ENCODE data around the gene CUL9.

The CUL9 gene

GRCh38 chr6:43226192-43226851, 44.3 kb downstream of the CUL9 start:
- in situ Hi-C loops (cut with MboI; ENCODE audit: low sequenced_read_pairs) = no loop called here

GRCh38 chr6:43228951-43229802, 47.2 kb downstream of the CUL9 start, which contains the start of gene DNPH1:
Gene DNPH1, minus strand, starts transcription at chr6:43229481. Its CDS starts 25 bp downstream, at chr6:43229456.
- in situ Hi-C loops (cut with MboI; ENCODE audit: low sequenced_read_pairs) = no loop called here

- in situ Hi-C loops (cut with MboI; ENCODE audit: low sequenced_read_pairs) = no loop called here
Observed at GRCh38 chr6:43229803-43230620, 48.0 kb downstream of the CUL9 start.

DNA sequence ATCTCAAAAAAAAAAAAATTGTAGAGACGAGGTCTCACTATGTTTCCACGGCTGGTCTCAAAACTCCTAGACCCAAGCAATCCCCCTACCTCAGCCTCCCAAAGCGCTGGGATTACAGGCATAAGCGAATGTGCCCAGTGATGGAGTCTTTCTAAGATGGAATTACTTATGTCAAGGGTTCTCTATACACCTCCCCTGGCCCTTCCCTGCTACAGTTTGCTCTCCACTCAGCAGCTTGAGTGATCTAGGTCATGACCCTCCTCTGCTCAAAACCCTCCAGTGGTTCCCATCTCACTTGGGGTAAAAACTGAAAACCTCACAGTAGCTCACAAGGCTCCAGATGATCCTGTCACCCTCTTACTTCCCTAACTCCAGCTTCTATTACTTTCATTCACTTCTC, 49.1 kb downstream of the CUL9 start:
- in situ Hi-C loops (cut with MboI; ENCODE audit: low sequenced_read_pairs) = no loop called here

GRCh38 chr6:43231735-43232450, 49.9 kb downstream of the CUL9 start:
- in situ Hi-C loops (cut with MboI; ENCODE audit: low sequenced_read_pairs) = no loop called here

GRCh38 chr6:43235841-43236240, 53.8 kb downstream of the CUL9 start:
- in situ Hi-C loops (cut with MboI; ENCODE audit: low sequenced_read_pairs) = no loop called here

DNA sequence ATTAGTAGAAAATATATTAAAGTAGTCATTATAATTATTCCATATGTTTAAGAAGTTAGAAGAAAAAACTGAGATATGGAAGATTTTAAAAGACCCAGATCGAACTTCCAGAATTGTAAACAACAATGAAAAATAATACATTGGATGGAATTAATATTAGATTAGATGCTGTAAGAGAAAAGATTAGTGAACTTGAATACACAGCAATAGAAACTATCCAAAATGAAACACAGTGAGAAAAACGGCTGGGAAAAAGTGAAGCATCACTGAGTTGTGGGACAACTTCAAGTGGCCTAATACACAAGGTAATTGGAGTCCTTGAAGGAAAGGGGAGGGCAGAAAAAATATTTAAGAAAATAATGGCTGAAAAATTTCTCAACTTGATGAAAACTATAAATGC, 57.1 kb downstream of the CUL9 start:
- in situ Hi-C loops (cut with MboI; ENCODE audit: low sequenced_read_pairs) = no loop called here

GRCh38 chr6:43240950-43241349, 59.0 kb downstream of the CUL9 start:
- in situ Hi-C loops (cut with MboI; ENCODE audit: low sequenced_read_pairs) = no loop called here

DNA sequence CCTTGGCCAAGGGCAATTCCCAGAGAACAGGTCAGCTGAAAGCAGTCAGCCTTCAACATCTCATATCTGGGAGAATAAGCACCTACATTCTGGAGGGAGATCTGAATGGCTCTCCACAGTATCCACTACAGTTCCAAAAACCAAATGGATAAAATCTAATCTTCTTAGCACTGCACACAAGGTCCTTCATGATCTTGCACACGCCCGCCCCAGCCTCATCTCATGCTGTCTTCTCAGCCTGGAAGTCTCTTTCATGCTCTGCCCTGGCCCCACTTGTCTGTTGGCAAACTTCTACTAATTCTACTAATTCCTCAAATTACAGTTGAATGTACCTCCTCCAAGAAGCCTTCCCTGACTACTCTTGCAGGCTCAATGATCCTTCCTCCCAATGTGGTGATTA, 59.5 kb downstream of the CUL9 start:
- in situ Hi-C loops (cut with MboI; ENCODE audit: low sequenced_read_pairs) = no loop called here

DNA sequence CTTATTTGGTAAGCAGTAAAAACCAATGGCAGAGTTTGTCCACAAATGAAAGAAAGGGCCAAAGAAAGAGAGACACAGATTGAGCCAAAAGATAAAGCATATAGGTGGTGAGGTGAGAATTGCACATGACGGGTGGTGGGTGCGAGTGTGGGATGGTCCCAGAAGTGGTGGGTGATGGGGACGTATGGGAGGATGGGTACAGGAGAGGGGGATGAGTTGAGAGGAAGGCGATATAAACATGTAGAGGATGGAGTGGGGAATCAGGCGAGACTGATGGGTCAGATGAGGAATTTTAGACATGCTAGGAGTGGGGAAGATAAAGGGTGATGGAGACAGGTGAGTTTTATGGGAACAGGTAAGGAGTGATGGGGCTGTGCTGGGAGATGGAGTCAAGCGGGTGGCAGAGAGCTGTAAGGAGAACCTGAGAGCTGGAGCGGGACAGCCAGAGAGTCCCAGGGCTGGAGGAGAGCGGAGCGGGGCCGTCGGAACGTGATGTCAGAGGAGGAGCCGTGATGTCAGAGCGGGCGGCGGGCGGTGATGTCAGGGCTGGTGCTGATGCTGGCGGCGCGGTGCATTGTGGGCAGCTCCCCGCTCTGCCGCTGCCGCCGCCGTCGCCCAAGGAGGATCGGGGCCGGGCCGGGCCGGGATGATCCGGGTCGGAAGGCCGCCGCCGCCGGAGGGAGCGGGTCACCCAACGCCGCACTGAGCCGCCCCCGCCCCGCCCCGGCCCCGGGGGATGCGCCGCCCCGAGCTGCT, 61.1 kb downstream of the CUL9 start, which contains the start of gene TTBK1:
Gene TTBK1, plus strand, starts transcription at position 574 of the 756 bp plus-strand sequence. CDS start 3,180 bp downstream, outside the sequence.
- in situ Hi-C loops (cut with MboI; ENCODE audit: low sequenced_read_pairs) = no loop called here

- in situ Hi-C loops (cut with MboI; ENCODE audit: low sequenced_read_pairs) = no loop called here
Observed at GRCh38 chr6:43243664-43244321, 61.8 kb downstream of the CUL9 start.

DNA sequence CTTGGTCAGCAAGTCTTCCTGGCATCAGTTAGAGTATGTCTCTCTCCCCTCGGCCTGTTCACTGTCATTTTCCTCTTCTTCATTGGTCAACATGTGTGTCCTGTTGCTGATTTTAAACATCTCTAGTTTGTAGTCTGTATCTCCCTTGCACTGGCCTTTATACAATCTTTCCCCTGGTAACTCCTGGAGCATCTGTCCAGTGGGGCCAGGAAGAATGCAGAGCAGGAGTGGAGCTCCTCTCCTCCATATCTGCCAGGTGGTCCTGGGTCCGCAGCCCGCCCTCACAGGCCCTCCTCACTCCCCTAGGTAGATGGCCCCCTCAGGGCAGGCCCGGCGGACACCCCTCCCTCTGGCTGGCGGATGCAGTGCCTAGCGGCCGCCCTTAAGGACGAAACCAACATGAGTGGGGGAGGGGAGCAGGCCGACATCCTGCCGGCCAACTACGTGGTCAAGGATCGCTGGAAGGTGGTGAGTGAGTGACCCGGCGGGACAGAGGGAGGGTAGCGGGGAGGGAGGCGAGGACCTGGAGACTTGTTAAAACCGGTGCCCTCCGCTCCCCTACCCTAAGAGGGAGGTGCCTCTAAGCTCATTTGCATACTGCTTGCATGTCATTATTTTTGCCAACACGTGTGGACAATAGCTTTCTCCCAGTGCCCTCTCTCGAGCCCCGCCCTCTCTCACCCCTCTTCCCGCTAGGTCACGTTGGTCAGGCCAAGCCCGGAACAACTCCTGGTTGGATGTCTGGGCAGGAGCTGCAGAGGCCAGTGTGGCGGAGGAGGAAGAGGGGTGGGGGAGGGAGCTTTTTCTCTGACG, 64.5 kb downstream of the CUL9 start:
- in situ Hi-C loops (cut with MboI; ENCODE audit: low sequenced_read_pairs) = no loop called here

GRCh38 chr6:43247114-43247999, 65.4 kb downstream of the CUL9 start:
- in situ Hi-C loops (cut with MboI; ENCODE audit: low sequenced_read_pairs) = no loop called here

GRCh38 chr6:43248101-43248500, 66.1 kb downstream of the CUL9 start:
- in situ Hi-C loops (cut with MboI; ENCODE audit: low sequenced_read_pairs) = no loop called here

DNA sequence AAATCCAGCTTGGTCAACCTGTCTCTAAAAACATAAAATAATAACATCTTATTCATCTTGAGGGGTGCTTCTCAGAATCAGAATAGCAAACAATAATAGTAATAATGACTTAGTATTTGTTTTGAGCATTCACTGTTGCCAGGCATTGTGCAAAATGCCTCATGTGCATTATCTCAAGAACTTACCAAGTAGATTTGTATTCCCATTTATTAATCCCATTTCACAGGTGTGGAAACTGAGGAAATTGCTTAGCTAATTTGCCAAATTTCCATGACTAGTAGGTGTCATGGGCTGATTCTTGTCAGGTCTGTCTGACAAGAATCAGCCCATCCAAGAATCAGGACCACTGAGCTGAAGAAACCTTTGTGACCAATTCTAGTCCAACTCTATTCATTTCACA, 66.8 kb downstream of the CUL9 start:
- in situ Hi-C loops (cut with MboI; ENCODE audit: low sequenced_read_pairs) = no loop called here

DNA sequence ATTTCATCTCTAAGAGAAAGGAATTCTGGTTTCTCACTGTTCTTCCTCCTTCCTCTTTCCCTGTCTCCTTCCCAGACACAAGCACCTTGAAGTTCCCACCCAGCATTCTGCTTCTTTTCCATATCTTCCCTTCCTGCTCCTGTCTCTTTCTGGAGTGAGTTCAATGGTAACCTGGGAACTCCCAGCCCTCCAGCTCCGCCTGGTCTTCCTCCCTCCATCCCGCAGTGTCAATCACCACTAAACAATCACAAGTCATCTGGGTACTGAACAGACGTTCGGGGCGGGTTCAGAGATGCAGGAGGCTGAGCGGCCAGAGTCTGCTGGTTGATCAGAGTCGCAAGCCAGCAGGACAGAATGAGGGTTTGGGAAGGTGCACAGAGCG, 69.0 kb downstream of the CUL9 start:
- in situ Hi-C loops (cut with MboI; ENCODE audit: low sequenced_read_pairs) = loop anchor here (10.0 kb wide), 1 partner anchor 254 kb away; no protein-coding TSS in a partner anchor

DNA sequence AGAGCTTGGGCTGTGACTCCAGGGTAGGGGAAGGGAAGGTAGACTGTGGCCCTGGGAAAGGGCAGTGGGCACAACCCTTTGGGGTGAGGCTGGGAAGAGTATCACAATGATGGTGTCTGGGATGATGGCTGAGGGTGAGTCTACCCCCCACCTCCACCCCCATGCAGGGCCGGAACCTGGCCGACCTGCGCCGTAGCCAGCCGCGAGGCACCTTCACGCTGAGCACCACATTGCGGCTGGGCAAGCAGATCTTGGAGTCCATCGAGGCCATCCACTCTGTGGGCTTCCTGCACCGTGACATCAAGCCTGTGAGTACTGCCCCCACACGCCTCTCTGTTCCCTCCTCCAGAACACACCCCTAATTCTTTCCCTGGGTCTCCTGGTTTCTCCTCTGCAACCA, 71.4 kb downstream of the CUL9 start:
- in situ Hi-C loops (cut with MboI; ENCODE audit: low sequenced_read_pairs) = loop anchor here (10.0 kb wide), 1 partner anchor 251 kb away; no protein-coding TSS in a partner anchor
